ENCODE results near the gene CDH4. TPM values are rescaled to one million over a fixed set of nuclear protein-coding genes. Genes with fewer than 3 reads are reported as not detected.

CDH4 gene
- total and polyA plus RNA-seq, 9 of the 15 experiments (the other 6 are each of a cell fraction or from before 2014, with no cell fraction given) = 0.04 TPM; not detected in 8

DNA sequence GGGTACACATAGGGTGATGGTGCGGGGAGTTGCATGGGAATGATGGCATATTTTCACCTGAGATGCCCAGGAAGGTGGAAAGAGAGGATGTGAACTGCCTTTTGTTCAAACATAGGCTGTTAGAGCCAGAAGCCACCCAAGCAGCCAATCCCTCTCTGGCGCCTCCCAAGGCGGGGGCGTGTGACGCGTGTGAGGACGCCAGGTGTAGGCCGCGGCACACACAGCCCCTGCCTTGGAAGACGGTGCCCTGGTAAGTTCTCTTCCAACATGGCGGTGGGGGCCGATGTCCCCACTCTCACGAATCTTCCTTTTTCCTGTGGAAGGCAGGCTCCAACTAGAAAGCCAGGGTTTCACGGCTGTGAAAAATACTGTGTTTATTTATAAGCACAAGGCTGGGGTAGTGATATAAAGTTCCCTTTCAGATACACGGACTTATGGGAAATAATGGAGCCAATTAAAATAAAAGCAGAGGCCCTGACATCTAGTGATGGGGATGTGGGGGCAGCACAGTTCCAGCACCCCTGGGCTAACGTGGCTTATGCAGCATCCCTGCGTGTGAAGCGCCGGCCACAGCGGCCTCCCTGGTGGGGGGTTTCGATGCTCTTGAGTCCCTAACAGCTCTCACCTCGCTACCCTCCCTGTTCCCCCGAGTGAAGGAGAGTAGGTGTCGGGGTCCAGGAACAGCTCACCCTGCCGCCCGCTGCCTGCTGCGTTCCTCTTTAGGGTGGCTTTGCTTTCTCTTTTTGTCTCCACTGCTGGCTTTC is 28.3 kb downstream of the CDH4 start (continued):
- no peak for TF ChIP-seq ZNF165 (CRISPR knock-in tag; IDR thresholded peaks at IDR 0.05; ENCODE audit: borderline replicate concordance)
- no peak for TF ChIP-seq ZNF3 (CRISPR knock-in tag; IDR thresholded peaks at IDR 0.05)
- no peak for TF ChIP-seq TGIF2 (CRISPR knock-in tag; IDR thresholded peaks at IDR 0.05)
- TF ChIP-seq, protein P1, sequence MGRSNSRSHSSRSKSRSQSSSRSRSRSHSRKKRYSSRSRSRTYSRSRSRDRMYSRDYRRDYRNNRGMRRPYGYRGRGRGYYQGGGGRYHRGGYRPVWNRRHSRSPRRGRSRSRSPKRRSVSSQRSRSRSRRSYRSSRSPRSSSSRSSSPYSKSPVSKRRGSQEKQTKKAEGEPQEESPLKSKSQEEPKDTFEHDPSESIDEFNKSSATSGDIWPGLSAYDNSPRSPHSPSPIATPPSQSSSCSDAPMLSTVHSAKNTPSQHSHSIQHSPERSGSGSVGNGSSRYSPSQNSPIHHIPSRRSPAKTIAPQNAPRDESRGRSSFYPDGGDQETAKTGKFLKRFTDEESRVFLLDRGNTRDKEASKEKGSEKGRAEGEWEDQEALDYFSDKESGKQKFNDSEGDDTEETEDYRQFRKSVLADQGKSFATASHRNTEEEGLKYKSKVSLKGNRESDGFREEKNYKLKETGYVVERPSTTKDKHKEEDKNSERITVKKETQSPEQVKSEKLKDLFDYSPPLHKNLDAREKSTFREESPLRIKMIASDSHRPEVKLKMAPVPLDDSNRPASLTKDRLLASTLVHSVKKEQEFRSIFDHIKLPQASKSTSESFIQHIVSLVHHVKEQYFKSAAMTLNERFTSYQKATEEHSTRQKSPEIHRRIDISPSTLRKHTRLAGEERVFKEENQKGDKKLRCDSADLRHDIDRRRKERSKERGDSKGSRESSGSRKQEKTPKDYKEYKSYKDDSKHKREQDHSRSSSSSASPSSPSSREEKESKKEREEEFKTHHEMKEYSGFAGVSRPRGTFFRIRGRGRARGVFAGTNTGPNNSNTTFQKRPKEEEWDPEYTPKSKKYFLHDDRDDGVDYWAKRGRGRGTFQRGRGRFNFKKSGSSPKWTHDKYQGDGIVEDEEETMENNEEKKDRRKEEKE (IDR thresholded peaks at IDR 0.05; ENCODE audit: borderline replicate concordance in 1 of 2, control insufficient read depth in 1 of 2, low read depth in 2 of 2, low read length in 1 of 2) = no peak
- TF ChIP-seq, protein P2, sequence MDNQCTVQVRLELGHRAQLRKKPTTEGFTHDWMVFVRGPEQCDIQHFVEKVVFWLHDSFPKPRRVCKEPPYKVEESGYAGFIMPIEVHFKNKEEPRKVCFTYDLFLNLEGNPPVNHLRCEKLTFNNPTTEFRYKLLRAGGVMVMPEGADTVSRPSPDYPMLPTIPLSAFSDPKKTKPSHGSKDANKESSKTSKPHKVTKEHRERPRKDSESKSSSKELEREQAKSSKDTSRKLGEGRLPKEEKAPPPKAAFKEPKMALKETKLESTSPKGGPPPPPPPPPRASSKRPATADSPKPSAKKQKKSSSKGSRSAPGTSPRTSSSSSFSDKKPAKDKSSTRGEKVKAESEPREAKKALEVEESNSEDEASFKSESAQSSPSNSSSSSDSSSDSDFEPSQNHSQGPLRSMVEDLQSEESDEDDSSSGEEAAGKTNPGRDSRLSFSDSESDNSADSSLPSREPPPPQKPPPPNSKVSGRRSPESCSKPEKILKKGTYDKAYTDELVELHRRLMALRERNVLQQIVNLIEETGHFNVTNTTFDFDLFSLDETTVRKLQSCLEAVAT (IDR thresholded peaks at IDR 0.05) = no peak
- TF ChIP-seq RBM15 (IDR thresholded peaks at IDR 0.05; ENCODE audit: insufficient read depth, low read length) = no peak
